Epithelial cell of esophagus (primary cell): ENCODE results near the gene PARD3B.

ENCODE experiments used
- DNase-seq: peaks from one replicate; pipeline ENCODE4 v3.0.0; 2010; ENCODE audit warnings: low read depth
- H3K4me3 ChIP-seq: 2 replicates; pipeline ENCODE4 v1.5.1; 2011; ENCODE audit warnings: mild to moderate bottlenecking, low read length, control low read depth
- TF ChIP-seq, protein P1 (sequence below): IDR thresholded peaks from 2 replicates; pipeline ENCODE4 v1.5.1; 2011; ENCODE audit warnings: low read depth, mild to moderate bottlenecking, low read length, control low read depth, inconsistent platforms; ENCODE audit not compliant: insufficient read depth; ENCODE audit errors: missing control alignments

PARD3B gene

DNA sequence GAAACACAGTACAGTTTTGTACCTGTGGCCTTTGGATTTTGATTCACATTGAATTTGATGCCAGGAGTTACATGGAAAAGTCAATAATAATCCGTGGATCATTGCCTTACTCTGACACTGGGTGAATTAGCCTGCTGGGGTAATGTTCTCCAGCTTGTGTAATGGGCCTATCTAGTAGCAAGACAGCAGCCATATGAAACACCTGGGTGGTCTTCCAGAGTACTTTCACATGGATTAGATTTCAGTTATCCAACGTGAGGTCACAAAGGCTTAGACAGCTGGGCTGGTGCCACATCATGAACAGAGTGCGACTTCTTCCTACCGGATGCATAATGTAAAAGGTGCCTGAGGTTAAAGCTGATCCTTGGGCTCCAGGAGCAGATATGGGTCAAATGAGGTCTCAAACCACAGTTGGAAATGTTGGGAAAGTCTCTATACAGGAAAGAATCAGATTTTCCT is 486.8 kb downstream of the PARD3B start:
- H3K4me3 ChIP-seq: no peak overlapping the region
- DNase-seq: no peak
- TF ChIP-seq, protein P1, sequence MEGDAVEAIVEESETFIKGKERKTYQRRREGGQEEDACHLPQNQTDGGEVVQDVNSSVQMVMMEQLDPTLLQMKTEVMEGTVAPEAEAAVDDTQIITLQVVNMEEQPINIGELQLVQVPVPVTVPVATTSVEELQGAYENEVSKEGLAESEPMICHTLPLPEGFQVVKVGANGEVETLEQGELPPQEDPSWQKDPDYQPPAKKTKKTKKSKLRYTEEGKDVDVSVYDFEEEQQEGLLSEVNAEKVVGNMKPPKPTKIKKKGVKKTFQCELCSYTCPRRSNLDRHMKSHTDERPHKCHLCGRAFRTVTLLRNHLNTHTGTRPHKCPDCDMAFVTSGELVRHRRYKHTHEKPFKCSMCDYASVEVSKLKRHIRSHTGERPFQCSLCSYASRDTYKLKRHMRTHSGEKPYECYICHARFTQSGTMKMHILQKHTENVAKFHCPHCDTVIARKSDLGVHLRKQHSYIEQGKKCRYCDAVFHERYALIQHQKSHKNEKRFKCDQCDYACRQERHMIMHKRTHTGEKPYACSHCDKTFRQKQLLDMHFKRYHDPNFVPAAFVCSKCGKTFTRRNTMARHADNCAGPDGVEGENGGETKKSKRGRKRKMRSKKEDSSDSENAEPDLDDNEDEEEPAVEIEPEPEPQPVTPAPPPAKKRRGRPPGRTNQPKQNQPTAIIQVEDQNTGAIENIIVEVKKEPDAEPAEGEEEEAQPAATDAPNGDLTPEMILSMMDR: no peak

DNA sequence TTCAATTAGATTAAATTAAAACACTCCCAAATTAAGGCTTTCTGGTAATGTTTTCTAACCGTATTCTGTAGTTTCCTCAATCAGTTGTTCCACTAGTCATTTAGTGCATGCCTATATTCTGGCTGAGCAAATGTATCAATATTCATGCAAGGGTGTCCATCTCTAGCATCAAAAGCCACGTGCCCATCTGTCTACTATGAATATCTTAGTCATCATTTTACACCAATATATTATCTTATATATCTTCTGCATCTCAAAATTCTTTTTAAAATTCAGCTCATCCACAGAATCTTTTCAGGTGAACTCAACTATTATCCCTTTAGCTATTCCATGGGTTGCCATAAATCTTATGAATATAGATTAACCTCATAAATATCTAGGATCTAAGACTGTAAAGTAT is 488.2 kb downstream of the PARD3B start:
- TF ChIP-seq, protein P1: no peak
- DNase-seq: no peak
- H3K4me3 ChIP-seq: no peak overlapping the region

DNA sequence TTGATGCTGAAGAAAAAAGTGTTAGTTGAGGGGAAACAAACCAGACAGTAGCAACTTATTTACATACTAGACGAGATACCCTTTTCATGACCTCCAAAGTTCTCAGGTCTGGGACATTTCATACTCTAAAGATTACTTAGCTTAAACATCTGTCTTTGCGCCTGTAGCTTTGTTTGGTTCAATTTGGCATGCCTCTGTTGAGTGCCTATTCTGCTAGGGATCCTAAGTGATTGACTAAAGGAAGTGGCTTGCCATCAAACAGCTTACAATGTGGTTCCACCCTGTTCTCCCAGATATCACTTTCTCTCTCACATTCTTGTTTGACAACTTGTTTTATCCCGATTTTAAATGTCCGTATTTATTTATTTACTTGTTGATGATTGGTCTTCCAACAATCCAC is 488.8 kb downstream of the PARD3B start:
- no peak for DNase-seq
- no peak overlapping the region for H3K4me3 ChIP-seq
- TF ChIP-seq, protein P1: no peak

DNA sequence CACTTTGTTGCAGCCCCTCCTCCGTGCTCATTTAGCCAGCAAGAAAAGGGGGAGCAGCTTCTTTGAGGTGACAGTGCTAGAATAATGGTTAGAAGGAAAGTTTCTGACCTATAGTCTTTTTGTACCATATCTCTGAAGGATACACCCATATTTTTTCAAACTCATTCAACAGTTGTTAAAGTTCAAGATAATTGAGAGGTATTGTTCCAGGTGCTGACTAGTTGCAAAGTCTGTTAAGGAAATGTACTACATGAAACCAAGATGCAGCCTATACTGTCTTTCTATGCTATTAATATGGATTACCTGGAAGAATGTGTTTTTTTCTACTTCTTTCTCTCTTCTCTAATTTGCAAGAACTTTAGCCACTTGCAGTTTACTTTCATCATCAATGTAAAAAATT is 495.0 kb downstream of the PARD3B start:
- TF ChIP-seq, protein P1: no peak
- no peak for DNase-seq
- H3K4me3 ChIP-seq: no peak overlapping the region

DNA sequence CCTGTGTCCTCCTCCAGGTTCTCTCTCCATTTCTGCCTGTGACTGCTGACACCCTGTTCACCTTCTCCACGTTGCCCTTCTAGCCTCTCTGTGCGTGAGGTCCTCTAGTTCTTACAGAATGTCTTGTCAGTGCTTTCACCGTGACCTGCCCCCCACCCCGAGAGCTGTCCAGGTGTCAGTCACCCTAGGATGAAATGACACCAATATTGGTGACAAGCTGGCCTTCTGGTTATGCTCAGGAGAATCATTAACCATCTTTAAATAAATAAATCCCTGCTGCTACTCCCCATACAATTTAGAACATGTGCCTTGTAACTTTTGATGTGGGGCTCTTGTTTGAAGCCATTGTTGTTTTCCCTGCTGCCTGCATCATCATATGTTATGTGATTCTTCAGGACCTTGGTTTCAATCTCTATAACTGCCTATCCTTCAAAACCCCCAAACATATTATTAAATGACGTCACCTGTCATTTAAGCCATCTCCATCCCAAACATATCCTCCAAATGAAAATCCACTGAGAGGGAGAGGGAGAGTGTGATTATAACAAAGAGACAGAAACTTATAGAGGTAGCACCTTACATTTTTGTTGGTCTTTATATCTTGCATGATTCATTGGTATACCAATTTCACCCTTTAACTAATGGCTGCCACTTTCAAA is 496.3 kb downstream of the PARD3B start:
- no peak for DNase-seq
- H3K4me3 ChIP-seq: no peak overlapping the region
- TF ChIP-seq, protein P1: no peak

DNA sequence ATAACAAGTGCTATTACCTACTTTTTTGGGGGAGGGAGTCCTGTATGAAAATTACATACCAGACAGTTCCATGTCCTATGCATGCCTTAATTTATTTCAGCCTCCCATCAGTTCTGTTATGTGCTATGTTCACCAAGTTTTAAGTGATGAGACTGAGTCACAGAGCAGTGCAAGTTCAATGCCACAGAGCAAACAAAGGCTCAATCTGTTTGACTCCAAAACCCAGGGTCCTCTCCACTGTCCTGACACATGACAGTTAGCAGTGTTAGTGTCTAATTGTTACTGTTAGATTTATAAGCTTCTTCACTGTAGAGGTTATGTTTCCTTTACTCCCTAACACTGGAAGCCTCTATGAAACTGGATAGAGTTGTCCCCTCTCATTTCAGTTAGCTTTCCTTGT is 498.0 kb downstream of the PARD3B start:
- TF ChIP-seq, protein P1: no peak
- no peak overlapping the region for H3K4me3 ChIP-seq
- DNase-seq: no peak

DNA sequence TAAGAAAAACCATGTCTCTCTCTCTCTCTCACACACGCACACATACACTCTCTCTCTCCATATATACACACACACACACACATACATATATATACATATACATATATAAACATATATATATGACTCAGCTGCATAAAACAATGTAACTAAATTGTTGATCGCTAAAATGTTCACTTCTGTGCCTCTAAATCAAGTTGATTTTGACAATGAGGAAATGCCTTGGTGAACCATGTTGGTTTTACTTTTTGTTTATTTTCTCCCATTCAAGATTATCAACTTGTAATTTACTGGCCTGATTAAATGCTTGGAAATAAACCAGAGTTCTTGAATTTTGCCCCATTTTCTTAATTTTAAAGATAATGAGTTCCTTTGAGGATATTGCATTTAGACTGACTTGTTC is 500.4 kb downstream of the PARD3B start:
- no peak overlapping the region for H3K4me3 ChIP-seq
- TF ChIP-seq, protein P1: no peak
- no peak for DNase-seq
